ENCODE results near the gene SLC30A9. TPM values are rescaled to one million over a fixed set of nuclear protein-coding genes. Genes with fewer than 3 reads are reported as not detected.

The SLC30A9 gene
- polyA plus RNA-seq (2011; rRNA removed) (37.9 and 58.1 TPM in 2 replicates), polyA minus RNA-seq (2011; rRNA and poly(A)+ RNA removed) (26.1 and 29.6 TPM in 2 replicates)

DNA sequence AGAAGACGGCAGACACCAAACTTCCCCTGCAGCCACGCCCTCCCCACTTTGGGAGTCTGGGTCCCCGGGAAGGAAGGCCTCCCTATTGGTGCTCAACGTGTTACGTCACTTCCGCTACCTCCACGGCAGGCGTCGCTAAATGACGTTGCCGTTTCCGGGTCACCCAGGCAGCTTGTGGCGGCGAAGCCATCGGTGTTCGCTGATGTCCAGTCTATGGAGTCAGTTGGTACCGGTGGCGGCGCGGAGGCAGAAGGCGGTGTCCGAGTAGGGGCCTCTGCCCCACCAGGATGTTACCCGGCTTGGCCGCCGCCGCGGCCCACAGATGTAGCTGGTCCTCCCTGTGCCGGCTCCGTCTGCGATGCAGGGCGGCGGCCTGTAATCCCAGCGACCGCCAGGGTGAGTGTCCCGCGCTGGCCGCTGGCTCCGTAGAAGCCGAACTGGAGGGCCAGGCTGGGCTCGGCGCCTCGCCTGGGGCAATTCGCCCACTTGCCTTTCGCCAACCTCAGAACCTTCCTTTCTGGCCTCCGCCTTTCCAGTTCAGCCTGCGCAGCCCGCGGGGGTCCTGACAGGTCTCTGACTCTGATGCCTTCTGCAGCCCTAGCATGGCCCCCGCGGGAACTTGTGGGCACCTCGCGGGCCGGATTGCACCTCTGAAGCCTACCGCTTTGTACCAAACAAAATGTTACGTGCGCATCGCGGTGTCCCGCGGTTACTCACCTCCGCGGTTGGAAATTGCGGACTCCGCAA, at the start of gene SLC30A9:
Gene SLC30A9, plus strand, starts transcription at position 166 of the 747 bp plus-strand sequence. Its CDS starts 122 bp downstream, at position 288.
- peak; percentile 75 for DNase-seq (ENCODE audit: low read depth)
- TF ChIP-seq, protein P1, sequence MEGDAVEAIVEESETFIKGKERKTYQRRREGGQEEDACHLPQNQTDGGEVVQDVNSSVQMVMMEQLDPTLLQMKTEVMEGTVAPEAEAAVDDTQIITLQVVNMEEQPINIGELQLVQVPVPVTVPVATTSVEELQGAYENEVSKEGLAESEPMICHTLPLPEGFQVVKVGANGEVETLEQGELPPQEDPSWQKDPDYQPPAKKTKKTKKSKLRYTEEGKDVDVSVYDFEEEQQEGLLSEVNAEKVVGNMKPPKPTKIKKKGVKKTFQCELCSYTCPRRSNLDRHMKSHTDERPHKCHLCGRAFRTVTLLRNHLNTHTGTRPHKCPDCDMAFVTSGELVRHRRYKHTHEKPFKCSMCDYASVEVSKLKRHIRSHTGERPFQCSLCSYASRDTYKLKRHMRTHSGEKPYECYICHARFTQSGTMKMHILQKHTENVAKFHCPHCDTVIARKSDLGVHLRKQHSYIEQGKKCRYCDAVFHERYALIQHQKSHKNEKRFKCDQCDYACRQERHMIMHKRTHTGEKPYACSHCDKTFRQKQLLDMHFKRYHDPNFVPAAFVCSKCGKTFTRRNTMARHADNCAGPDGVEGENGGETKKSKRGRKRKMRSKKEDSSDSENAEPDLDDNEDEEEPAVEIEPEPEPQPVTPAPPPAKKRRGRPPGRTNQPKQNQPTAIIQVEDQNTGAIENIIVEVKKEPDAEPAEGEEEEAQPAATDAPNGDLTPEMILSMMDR (IDR thresholded peaks at IDR 0.05; ENCODE audit: insufficient read depth, low read depth, low read length): peak; percentile 52
- peak within 1 kb of the TSS; percentile 90 for H3K4me3 ChIP-seq (ENCODE audit: low read depth, low read length)
- CTCF ChIA-PET: interaction anchor here (1.5 kb wide), 1 partner anchor 19 kb away, joined by 6 read pairs; no protein-coding TSS in a partner anchor
- H3K36me3 ChIP-seq (ENCODE audit: control insufficient read depth, insufficient read depth, low read length): no peaks in the 10 kb centered on the region
- no peaks in the 10 kb centered on the region for H3K27me3 ChIP-seq (ENCODE audit: control insufficient read depth, insufficient read depth, low read length)
- POLR2A ChIA-PET: no interaction called here

DNA sequence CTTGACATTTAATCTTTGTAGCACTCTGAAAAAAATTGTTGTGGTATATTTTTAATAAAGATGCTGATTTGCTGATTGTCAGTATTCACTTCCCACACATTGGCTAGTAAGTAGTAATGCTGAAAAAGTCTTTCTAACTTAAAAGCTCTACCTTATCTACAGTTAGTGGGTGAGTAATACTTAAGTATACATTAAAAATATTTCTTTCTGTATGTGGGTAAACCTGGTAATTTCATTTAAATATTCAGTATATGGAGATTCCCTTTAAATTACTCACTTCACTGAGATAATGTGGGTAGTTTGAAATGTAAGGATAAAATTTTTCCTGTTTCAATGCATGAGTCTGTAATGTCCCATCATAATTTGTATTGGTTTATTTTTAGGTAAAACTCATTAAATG, 49.5 kb upstream of the SLC30A9 start:
- Histone ChIP-seq H3K4me3 (ENCODE audit: low read depth, low read length) (no peak overlapping the region), H3K36me3 (ENCODE audit: control insufficient read depth, insufficient read depth, low read length) (0 out of 2 replicates have a peak, but pooled peaks cover 2% of the 10 kb centered on the region), H3K27me3 (ENCODE audit: control insufficient read depth, insufficient read depth, low read length) (no peaks in the 10 kb centered on the region)
- ChIA-PET POLR2A (no interaction called here), CTCF (no interaction called here)
- no peak for DNase-seq (ENCODE audit: low read depth)
- TF ChIP-seq, protein P1 (IDR thresholded peaks at IDR 0.05; ENCODE audit: insufficient read depth, low read depth, low read length): no peak

DNA sequence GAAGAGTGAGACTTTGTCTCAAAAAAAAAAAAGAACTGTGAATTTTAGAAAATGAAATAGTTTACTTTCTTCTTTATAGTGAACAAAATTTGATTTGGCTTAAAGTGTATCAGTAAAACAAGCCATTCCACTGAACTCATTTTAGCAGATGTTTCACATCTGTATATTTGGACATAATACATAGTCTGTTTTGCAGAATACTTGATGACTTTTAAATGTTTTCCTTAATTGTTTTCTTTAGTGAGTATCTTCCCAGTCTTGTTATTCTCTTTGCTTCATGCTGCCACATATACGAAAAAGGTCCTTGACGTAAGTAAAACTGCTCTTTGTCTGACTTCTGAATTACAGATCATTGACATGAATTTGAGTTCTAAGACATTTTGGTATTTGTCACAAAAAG, 46.8 kb upstream of the SLC30A9 start:
- POLR2A ChIA-PET: no interaction called here
- CTCF ChIA-PET: no interaction called here
- TF ChIP-seq, protein P1 (IDR thresholded peaks at IDR 0.05; ENCODE audit: insufficient read depth, low read depth, low read length): no peak
- no peaks in the 10 kb centered on the region for H3K27me3 ChIP-seq (ENCODE audit: control insufficient read depth, insufficient read depth, low read length)
- 0 out of 2 replicates have a peak, but pooled peaks cover 2% of the 10 kb centered on the region for H3K36me3 ChIP-seq (ENCODE audit: control insufficient read depth, insufficient read depth, low read length)
- no peak overlapping the region for H3K4me3 ChIP-seq (ENCODE audit: low read depth, low read length)
- no peak for DNase-seq (ENCODE audit: low read depth)

DNA sequence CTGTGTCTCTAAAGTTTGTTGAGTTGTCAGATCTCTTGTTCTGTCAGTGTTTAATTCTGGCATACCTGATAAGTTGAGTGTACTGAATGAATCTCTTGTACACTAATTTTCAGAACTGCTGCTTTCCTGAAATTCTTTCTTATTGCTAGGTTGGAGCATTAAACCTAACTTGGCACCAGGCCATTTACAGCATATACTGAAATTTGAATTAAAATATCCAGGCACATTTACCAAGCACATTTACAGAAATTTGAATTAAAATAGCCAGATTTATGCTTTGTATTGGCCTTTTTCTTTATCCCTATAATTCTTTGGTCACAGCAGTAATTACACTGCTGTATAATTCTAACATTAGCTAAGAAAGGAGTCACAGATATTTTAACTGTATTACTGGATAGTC, 46.2 kb upstream of the SLC30A9 start:
- POLR2A ChIA-PET: no interaction called here
- no peak for DNase-seq (ENCODE audit: low read depth)
- H3K4me3 ChIP-seq (ENCODE audit: low read depth, low read length): no peak overlapping the region
- 0 out of 2 replicates have a peak, but pooled peaks cover under 1% of the 10 kb centered on the region for H3K36me3 ChIP-seq (ENCODE audit: control insufficient read depth, insufficient read depth, low read length)
- CTCF ChIA-PET: interaction anchor here (1.2 kb wide), 1 partner anchor 13 kb away, joined by 3 read pairs; no protein-coding TSS in a partner anchor
- TF ChIP-seq, protein P1 (IDR thresholded peaks at IDR 0.05; ENCODE audit: insufficient read depth, low read depth, low read length): no peak
- no peaks in the 10 kb centered on the region for H3K27me3 ChIP-seq (ENCODE audit: control insufficient read depth, insufficient read depth, low read length)

DNA sequence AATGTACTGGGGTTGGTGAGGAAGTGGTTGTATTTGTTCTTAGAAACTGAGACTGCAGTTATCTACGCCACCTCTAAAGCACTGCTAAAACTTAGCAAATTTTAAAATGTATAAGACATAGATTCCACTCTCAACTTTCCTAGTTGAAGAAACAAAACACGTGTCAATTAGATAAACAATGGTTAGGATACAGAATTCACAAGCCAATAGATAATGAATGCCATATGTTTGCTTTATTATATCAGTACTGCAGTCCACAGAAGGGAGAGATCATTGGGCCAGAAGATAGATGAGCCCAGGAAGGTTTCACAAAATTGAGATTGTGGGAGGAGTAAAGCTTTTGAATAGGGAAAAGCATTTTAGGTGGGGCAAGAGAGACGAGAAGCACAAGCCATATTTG, 40.8 kb upstream of the SLC30A9 start:
- DNase-seq (ENCODE audit: low read depth): no peak

More for the DNA sequence above, 40.8 kb upstream of the SLC30A9 start:
- ChIA-PET CTCF (interaction anchor here (0.9 kb wide), 1 partner anchor 9 kb away, joined by 3 read pairs; no protein-coding TSS in a partner anchor), POLR2A (no interaction called here)
- TF ChIP-seq, protein P1 (IDR thresholded peaks at IDR 0.05; ENCODE audit: insufficient read depth, low read depth, low read length): no peak
- no peaks in the 10 kb centered on the region; the same call in 1 of the 2 replicates for H3K36me3 ChIP-seq (ENCODE audit: control insufficient read depth, insufficient read depth, low read length)
- no peaks in the 10 kb centered on the region for H3K27me3 ChIP-seq (ENCODE audit: control insufficient read depth, insufficient read depth, low read length)
- no peak overlapping the region for H3K4me3 ChIP-seq (ENCODE audit: low read depth, low read length)

All from BJ (cell line).